ENCODE data around the gene PRKN.

GRCh38 chr6:161658211-161658610 is 1069.4 kb downstream of the PRKN start:
- TF ChIP-seq POLR2A (IDR thresholded peaks at IDR 0.05; ENCODE audit: low read length): no peak
- TF ChIP-seq GATA1 (IDR thresholded peaks at IDR 0.05; ENCODE audit: low read depth, low read length): no peak
